T-helper 9 cell (primary cell): ENCODE measurements around the gene PROK1.

Experiments used
- DNase-seq: peaks from one replicate; pipeline ENCODE4 v3.0.0-alpha.2; 2020

Gene PROK1

DNA sequence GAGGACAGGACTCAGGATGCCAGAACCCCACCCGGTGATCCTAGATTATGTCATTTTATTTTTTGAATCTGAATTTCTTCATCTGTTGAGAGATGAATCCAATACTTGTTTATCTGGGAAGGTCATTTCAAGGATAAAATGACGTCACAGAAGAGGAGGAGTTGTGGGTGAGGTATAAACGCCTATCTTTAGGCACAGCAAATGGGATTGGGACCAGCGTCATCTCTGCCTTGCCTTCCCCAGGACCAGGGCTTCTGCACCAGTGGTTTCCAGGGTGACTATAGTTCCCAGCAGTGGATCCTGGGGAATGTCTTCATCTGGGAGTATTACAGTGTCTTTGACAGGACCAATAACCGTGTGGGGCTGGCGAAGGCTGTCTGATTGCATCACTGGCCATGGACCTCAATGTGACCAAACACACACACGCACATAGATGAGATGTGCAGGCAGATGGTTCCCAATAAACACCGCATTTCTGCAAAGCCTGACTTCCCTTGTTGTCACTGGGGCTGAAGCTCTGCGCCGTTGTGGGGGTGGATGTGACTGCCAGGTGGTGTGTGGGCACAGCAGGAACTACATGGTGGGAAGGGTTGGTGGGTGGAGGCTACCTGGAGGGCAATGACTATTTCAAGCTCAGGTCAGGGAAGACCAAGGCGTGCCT, 40.0 kb downstream of the PROK1 start:
- DNase-seq: no peak

DNA sequence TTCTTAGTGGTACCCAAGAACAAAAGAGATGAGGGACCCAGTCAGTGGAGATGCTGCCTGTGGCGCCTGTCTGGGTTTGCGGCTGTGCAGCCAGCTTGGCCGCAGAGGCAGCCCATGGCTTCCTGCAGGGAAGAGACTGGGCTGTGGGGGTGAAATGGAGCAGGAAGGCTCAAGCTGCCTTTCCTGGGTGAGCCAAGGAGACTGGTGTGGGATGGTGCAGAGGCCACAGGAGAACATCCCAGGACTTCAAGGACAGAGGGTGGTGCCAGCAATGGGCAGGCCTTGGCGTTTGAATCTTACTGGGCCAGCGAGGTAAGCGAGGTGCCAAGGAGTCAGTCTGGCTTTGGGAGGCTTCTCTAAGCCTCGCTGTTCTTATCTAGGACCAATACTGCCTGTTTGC, 41.6 kb downstream of the PROK1 start:
- DNase-seq: no peak

DNA sequence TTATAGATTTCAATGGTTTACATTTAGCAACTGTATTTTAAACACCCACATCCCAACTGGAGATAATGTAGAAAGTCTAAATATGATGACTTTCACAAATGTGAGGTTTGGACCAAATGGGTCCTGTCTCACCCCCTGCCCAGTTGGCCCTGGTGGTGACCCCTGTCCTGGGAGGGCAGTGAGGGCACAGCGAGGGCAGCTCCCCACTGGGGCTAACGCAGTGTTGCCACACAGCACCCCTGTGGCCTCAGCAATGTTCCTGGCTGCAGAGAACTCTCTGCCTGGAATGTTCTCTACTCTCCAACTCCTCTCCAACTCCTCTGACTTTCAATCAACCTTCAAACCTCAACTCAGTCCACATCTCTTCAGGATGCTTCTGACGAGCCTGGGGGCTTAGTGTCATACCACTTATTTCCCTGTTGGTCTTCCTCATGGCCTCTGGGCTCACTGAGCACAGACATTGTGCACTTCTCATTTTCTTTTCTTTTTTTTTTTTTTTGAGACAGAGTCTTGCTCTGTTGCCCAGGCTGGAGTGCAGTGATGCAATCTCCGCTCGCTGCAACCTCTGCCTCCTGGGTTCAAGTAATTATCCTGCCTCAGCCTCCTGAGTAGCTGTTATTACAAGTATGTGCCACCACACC, 42.2 kb downstream of the PROK1 start:
- DNase-seq: no peak

DNA sequence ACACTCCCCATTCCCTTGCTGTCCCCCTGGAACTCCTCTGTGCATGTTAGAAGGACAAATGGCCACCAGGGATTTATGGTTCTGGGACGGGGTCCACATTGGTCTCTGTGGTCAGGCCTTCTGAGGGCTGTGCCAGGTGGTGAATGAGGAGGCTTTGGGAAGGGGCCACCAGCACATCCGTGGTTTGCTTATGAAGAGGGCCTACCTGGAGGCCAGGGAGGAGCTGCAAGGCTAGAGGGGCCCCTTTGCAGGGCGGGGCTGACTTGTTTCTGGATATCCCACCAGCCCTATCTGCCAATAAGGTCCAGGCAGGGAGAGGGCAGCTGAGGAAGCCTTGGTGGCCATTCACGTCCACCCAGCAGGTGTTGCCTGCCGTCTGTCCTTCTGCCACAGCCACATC, 43.1 kb downstream of the PROK1 start:
- DNase-seq: no peak

DNA sequence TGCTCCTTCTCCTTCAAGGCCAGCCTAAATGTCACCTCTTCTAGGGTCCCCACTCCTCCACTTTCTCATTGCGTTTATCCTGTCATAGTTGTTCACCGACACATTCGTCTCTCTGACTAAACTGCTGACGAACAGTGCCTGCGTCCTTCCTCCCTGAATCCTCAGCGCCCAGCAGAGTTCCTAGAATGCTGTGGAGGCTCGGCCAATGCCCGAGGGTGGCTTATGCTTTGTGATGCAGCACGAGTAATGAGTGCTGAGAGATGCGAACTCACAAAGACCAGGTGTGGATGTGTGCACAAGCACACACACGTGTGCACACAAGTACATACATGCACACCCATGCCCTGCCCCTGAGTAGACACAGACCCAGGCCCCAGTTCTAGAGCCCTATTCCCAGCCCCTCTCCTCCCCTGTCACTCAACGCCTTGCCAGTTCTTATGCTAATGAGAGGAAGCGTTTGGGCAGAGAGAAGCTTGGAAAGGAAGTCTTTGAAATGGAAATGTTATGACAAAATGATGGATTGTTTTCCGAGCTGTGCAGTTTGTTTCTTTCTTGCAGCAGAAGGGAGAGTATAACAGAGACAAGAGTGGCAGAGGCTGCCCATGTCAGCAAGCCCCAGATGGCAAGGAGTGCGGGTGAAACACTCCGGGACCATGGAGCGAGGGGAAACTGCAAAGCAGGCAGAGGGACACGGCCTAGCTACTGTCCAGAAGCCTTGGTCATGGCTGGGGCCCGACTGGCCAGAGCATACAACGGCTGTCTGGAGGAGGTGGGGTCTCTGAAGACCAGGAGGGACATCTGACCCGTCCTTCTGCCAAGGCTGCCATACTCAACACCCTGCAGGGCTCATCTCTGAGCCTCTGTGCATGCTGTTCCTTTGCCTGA, 43.8 kb downstream of the PROK1 start:
- DNase-seq: no peak

DNA sequence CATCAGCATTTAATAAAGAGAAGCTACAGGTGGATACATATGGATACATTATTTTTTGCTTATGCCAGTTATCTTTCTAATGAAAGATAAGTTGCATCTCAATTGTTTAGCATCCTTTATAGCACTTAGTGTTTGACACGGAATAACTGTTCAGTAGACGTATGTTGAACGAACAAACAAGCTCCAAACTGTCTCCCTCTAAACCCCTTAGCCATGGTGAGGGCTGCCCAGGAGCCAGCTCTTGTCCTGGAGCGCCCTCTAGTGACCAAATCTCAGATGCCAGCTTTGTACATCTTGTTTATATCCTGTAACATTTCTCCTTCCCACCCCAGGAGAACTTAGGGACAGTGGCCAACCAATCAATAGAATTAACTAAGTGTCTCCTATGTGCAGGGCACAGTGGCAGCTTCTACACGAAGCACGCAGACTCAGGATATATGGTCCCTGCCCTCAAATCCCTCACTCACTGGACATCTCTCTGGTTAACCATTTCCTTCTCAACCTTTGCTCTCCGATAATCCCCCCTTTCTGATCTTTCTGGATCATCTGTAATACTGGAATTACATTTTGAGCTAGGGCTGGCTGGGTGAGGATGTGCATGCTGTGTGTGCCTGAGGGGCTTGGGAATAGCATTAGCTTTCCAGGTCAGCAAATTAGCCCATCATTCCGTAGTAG, 45.1 kb downstream of the PROK1 start:
- peak; percentile 74 for DNase-seq

DNA sequence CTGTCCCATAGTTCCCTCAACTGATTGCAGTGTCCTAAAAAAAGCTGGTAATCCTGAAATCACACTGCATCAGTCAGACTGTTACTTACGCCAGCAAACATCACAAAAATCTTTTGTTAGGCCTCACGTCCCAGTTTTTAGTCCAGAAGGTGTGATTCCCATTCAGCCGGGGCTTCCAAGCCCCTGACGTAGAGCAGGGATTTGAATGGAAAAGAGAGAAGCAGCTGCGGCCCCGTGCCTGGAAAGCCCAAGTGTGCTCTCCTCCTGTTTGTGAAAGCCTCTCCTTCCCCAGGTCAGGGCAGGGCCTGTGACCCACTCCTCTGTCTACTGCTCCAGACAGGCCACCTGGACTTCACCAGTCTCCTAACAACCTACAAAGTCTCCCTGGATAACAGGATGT, 47.3 kb downstream of the PROK1 start:
- no peak for DNase-seq

DNA sequence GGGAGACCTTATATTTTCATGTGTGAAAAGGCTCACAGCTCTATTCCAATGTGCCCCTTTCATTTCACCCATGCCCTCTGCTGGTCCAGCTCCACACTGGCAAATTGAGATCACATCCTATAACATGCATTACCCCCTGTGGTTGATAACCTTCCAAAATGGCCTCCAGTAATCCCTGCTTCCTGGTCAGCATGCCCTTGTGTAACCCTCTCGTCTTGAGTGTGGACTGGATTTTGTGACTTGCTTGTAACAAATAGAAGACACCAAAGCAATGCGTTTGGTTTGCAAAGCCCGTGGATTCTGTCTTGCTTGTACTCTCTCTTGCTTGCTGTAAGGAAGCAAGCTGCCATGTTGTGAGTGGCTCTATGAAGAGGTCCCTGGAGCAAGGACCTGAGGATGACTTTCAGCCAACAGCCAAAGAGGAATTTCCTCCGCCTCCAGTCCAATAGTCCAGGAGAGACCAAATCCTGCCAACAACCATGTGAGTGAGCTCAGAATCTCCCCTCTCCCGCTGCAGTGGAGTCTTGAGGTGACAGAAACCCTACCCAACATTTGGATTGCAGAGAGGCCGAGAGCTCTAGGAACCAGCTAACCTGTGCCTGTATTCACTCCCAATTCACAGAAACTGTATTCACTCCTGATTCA, 50.7 kb downstream of the PROK1 start:
- DNase-seq: no peak

DNA sequence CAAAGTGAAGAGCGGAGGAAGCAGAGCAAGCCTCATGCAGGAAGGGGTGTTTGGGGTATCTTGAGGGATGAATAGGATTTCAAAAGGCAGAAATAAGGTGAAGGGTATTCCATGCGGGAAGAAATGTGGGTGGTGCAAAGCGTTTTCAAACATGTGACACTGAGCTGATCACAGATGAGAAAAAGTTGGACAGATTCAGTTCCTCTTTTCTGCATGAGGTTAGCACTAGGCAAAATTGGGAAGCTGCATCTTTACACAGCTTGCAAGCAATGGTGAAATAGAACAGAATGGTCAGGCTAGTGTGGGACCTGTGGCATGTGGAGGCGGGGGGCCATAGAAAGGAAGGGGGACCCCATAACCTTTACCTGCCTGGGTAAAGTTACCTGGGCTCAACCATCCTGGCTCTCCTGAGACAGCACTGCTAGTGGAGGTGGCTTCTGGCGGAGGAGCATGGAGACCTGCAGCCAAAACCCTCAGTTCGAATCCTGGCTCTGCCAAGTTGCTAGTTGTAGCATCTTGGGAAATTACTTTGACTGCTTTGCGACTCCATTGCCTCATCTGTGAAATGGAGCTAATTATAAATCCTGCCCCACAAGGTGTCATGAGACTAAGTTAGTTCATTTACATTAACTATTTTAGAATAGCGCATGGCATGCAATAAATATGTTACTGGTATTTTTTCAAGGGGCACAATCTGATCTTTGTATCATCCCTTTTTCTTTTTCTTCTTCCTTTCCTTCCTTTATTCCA, 51.6 kb downstream of the PROK1 start:
- DNase-seq: no peak

DNA sequence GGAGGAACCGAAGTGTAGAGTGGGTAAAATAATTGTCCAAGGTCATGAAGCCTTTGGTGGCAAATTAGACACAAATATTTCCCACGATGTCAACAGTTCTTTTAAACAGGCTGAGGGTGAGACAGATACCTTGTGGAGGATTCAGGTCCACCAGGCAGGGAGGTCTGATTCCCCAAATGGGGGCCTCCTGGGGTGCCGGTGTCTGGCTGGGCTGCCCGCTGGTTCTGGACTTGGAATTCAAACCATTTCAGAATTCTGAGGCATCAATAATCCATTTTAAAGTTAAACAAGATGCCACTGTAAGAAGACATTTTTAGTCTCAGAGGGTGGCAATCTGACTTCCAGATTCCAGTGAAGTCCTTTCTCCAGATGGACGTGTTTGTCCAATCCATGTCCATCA, 52.5 kb downstream of the PROK1 start:
- no peak for DNase-seq

DNA sequence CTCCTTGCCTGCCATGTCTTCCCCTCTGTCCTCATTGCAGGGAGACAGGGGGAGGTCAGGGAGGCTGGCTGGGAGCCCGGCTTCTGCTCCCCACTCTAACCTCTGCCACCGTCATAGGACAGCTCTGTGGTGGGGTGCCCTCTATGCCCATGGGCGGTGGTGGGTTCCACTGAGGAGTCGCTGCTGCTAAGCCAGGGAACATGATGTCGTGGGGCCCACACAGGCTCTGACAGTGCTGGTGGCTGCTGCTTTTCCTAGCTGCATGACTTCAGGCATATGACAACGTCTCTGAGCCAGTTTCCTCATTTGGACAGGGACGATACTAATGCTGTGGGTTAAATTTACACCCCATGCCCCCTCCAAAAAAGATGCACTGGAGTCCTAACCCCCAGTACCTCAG, 53.3 kb downstream of the PROK1 start:
- no peak for DNase-seq

DNA sequence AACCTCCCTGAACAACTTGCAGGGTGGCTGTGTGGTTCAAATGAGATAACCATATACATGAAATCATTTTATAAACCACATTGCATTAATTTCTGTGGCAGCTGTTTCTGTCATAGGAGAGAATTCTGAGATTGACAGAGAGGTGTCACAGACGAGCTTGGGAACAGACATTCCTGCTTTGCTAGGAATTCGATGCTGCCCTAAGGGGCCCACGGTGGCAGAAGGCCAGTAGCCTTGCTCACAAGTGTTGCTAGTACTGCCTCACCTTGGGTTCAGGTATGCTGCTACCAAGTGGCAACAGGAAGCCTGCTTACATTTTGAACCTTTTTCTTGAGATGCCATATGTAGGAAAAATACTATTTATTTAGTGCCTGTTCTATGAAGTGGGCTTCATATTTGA, 54.6 kb downstream of the PROK1 start:
- no peak for DNase-seq

DNA sequence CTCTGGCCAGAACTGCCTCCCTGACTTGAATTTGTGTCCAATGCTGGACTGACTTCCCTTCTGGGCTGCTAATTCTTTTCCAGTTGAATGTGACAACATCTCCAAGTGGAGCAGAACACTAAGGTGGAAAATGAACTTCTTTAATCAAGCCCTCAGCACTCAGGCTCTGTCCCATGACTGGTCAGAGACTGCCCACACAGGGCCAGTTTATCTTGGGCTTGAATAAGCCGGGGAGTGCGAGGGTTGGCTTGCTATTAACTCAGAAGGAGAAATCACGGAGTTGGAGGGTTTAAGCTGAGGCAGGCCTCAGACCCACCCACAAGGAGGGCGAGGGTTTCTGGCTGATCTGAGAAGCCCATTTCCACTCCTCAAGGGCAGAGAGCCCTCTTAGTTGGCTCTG, 55.6 kb downstream of the PROK1 start:
- no peak for DNase-seq
